CD4-positive, alpha-beta T cell treated with Interleukin-2 at 100 ng/mL for 4 hours (primary cell): ENCODE data around the gene PEX12.
"Not testable (repeated sequence)": the region's sequence is repeated elsewhere in the genome, so short reads cannot be mapped to it uniquely, and the experiment has no call there.

Source experiments
- DNase-seq: peaks from one replicate; pipeline ENCODE4 v3.0.0-alpha.2; 2020; ENCODE audit warnings: low spot score

PEX12 gene

DNA sequence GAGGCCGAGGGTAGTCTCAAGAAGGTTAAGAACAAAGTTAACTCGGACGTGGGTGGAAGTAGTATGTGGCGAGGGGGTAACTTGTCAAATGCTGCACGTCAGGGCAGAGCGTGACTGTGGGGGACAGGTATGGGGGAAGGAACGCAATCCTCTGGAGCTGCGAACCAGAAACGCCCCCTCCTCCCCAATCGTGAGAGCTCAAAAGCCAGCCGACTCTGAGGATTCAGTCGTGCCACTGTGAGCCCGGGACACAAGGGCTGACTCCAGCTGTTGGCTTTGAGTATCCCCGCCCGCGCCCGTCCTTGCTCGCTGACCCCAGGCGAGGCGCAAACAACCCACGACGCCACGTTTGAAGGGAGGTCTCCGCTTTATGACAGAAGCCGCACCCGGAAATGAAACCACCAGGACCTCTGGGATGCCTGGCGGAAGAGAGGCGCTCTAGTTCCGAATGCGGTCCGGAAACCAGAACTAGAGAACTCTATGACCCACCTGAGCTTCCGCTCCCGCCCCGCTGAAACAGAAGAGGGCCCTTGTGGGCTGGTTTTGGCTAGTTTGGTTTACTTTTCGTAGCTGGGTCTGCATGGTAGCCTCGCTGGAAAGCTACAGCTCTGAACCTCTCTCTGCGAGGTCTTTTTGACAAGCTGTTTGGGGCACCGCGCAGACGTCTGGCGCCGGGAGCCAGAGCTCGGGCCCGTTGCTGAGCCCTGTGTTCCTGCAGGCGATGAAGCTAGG is at the start of gene PEX12:
Gene PEX12 (minus strand): TSS at position 375 of the 732 bp plus-strand sequence. CDS start 550 bp downstream, outside the sequence.
- DNase-seq: peak; percentile 92

DNA sequence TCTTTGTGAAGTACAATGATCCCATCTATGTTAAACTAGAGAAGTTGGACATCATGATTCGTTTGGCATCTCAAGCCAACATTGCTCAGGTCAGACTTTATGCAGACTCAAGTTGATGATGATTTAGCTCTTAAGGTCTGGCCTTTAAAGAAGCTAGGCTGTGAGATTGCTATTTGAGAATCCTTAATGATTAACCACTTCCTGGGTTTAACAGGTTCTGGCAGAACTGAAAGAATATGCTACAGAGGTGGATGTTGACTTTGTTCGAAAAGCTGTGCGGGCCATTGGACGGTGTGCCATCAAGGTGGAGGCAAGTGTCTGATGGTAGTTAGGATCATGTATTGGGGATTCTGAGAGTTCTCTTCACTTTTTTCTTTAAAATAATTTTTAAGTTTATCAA is 49.0 kb upstream of the PEX12 start:
- no peak for DNase-seq

DNA sequence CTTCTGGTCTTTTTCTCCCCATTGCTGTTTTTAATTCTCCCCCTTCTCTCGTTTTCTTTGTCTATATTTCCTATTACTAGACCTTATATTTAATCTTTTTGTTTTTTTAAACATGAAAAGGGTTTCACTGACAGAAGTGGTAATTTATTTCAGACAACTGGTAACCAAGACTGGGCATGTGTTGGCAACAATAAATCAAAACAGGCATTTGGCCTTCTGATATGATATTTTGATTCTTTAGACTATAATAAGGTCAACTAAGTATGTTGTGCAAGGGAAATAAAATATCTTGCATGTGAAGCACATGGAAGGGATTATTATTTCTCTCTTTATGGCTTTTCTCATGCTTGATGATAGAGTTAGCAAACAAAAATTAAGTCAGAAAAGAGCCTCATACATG is 43.4 kb upstream of the PEX12 start:
- no peak for DNase-seq

DNA sequence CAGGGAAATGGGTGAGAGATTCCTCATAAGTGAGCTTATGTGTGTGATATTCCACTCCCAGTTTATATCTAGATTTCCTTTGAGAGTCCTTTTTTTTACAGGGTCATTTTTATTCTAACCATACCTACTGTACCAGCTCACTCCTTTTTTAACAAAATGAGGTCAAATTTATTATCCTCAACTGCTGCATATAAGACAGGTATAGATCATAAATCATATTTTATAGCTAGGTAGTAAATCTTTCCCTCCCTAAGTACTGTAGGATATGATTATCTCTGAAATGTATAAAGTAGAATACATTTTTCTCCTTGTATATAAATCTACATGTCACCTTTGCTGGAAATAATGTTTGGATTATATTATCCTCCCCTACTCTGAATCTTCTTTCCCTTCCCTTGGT is 40.3 kb upstream of the PEX12 start:
- no peak for DNase-seq

DNA sequence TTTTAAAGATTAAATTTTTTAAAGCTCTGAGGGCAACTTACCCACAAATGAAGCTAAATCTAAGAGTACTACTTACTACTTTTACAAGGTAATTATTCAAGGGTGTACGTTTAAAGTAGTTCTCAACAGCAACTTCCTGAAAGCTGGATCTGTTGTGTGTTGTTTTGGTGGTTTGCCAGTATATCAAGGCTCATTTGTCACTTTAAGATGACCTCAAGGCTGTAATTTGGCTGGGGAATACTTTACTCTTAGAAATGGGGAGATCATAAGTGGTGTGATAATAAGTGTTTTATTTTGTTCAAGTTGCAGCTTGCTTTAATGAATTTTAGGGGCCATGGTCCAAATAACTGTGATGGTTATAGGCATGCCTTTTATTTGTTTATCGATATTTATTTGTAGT is 39.1 kb upstream of the PEX12 start:
- no peak for DNase-seq

DNA sequence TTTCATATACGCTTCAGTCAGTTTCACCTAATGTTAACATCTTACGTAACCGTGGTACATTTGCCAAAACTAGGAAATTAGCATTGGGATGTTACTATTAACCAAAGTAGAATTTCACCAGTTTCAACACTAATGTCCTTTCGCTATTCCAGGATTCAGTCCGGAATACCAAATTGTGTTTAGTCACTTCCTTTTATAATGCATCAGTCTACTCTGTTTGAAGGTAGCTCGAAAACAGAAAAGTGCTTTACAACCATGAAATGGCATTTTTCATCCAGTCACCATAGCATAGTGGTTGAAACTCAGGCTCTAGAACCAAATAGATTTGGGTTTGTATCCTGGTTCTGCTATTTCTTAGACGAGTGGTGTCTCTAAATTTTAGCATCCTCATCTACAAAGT is 38.2 kb upstream of the PEX12 start:
- DNase-seq: no peak

DNA sequence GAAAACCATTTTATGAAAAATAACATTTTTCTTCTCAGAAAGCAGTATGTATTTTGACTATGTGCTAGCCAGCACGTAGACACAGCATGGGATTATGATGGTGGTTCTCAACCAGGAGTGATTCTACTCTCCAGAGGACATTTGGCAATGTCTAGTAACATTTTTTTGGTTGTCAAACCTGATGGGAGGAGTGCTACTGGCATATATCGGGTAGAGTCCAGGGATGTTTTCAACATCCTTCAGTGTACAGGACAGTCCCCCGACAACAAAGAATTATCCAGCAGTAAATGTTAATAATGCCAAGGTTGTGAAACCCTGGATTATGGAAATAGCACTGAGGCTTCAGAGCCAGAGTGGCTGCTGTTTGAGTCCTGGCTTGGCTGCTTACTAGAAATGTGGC is 36.4 kb upstream of the PEX12 start:
- no peak for DNase-seq

DNA sequence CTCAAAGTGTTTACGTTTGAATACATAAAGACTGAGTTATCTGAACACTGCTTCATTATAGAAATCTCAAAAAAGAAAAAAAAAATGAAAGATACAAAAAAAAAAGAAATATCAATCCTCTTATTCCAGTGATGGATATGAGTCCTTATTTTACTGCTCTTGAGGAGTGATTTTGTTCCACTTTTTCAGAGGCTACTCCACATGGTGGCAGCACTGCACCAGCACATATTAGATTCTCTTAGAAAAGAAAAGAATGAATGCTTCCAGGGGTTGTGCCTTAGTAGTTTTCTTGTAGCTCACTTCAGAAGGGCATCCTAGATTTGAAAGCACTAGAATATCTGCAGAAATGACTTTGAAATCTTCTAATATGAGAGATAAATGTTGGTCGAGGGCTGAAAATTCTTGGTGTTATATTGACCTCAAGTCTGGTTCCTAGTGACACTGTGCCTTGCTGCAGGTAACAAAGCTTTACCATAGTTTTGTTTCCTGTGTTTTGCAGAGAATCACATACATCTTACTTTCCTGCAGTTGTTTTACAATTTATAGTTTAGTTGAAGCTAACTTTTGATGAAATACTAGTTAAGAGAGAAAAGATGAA is 34.7 kb upstream of the PEX12 start:
- DNase-seq: peak; percentile 30

DNA sequence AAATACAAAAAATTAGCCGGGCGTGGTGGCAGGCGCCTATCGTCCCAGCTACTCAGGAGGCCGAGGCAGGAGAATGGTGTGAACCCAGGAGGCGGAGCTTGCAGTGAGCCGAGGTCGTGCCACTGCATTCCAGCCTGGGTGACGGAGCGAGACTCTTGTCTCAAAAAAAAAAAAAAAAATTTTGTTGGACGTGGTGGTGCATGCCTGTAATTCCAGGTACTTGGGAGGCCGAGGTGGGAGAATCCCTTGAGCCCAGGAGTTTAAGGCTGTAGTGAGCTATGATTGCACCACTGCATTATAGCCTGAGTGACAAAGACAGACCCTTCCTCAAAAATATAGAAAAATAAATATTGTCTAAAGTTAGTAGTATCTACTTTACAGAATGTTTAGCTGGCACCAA is 32.4 kb upstream of the PEX12 start:
- DNase-seq: not testable (repeated sequence)

DNA sequence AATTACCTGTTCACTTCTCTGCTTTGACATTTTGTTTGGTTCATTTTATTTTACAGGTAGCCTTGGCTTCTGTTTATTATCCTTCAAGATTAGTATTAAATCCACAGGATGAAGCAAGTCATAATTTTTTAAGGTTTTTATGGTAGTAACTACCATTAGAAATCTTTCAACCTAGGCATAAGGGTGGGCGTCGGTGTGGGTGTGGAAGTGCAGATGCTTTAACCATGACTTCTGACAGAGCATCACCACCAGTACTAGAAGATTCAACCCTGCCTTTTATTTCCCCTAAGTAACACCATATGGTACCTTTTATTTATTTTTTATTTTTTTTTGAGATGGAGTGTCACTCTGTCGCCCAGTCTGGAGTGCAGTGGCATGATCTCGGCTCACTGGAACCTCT is 31.5 kb upstream of the PEX12 start:
- no peak for DNase-seq

DNA sequence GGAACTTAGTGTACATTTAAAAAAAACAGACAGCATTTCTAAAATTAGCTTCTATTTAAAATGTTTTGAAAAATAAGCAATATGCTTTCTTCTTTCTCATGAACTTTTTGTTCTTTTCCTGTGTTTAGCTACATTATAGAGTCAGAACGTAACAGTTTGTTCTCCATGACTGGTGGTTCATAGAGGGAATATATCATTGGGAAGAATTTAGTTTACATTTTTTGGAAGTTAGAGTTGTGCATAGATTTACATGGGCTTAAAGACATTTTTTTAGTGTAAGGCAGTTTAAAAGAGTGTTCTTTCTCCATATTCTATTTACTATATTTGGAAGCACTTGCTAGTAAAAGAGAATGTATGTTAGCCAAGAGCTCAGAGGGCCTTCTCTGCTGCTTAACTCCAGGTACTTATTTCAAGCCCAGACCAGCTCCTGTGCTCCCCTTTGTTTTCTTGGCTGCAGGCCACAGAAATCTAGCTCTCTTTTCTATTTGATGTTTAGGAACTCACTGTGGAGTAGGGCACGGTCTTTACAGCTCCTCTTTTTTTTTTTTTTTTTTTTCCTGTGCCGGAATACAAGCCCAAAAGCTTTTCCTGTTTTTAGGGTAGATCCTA is 29.0 kb upstream of the PEX12 start:
- no peak for DNase-seq

DNA sequence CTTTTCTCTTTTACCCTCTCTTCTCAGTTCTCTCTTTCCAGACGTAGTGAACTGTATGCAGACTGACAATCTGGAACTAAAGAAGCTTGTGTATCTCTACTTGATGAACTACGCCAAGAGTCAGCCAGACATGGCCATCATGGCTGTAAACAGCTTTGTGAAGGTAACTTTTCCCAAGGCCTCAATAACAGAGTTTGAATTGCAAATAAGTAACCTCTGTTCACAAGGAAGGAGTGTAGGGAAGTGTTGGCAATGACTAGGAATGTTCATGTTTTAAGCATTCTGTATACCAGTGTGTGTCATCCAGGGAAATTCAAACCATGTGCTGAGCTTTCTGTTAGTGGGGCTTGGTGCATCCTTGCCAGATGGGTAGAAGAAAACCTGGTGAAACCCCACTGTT is 27.3 kb upstream of the PEX12 start:
- DNase-seq: no peak

DNA sequence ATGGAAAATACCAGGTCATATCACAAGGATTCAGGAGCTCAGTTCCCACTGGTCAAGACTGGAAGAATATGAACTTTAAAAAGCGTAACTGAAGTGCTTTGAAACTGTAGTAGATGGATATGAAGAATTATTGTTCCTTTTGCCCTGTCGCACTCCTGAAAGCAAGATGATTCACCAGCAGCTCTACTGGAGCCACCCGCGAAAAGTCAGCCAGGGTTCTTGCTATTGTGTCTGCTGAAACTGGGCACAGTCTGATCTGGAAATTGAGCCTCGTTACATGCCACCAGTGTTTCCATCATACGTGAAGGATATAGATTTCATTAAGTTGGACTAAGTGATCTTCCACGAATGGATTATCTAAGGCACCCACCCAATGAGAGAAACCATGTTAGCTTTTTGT is 25.3 kb upstream of the PEX12 start:
- no peak for DNase-seq

DNA sequence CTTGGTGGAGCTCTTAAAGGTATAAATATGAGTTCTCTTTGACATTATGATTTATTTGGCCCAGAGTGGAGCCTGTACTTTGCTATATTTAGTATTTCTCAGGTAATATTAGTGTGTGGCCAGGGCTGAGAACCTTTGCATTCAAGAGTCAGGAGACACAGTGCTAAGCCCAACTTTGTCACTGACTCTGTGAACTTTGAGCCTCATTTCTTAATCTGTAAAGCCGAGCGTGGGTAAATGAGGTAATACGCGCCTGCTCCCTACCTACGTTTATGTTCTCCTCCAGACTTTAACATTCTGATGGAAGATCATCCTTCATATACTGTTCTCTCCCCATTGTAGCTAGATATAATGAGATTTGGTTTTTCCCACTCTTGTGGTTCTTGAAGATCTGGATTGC is 19.2 kb upstream of the PEX12 start:
- DNase-seq: no peak

DNA sequence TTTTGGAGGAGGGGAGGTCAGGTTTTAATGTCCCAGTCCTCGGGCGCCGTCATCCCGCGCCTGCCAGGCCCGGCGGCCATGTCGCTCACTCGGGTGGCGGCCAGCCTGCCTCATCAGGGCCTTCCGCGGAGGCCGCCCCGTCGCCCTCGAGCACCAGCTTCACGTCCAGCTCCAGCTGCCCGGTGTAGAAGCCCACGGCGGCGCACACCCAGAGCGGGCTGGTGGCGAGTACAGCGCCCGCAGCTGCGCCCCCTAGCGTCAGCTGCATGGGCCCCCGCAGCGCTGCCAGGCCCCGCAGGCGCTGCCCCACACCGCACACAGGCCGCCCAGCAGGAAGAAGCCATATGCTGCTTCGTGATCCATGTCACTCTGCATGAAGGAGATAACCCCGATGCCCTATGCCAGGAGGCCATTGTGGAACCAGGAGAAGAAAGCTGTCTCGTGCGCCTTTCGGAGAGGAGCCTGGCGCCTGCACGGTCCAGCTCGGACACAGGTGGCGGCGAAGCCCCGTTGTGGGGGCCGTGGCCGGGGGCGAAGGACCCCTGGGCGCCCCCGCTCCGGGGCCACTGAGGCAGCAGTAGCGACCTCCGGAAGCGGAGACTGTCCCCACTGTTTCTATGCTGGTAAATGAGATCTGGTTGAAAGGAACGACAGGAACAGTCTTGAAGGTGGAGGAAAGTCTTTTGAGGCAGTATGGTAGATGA is 18.3 kb upstream of the PEX12 start:
- no peak for DNase-seq

DNA sequence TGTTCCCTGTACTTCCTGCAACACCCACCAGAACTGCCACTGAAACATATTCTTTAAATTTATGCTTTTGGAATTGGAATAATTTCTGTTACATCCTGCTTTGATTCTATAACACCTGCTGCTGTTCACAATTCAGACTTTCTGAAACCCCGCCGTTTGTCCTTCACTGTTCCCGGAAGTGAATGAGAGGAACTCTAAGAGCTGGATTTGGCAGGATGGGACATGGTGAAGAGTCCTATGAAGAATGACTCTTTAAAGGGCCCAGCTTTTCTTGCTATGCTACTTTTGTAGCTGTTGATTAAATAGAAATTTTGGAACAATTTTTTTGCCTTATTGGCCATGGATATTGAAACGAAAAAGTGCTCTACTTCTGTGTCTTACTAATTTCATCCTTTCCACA is 17.7 kb upstream of the PEX12 start:
- DNase-seq: no peak

DNA sequence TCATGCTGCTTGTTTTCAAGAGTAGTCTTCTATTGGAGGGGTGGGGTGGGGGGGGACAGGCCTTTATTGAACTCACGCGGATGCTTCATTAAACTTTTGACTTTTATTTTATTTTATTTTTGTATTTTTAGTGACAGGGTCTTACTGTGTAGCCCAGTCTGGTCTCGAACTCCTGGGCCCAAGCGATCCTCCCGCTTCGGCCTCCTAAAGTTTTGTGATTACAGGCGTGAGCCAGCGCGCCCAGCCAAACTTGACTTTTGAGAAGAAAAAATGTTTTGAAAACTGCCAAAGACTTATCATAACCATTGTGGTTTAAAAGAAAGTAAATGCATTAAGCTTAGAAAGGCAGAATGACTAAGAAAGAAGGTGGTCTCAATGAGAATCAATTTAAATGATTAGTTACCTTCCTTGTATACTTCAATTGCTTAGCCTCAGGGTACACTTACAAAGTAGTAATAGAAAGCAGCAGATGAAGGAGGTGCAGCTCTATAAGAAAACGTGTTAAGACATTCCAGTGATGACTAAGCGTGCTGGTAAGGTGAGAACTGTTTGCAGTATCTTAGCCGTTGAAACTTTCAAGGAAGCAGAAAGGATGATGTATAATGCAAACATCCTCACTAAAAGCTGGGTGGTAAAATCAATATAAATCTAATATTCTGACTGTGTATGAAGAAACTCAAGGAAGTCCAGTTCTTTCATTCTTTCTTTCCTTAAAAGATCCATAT is 10.0 kb upstream of the PEX12 start:
- peak; percentile 54 for DNase-seq

DNA sequence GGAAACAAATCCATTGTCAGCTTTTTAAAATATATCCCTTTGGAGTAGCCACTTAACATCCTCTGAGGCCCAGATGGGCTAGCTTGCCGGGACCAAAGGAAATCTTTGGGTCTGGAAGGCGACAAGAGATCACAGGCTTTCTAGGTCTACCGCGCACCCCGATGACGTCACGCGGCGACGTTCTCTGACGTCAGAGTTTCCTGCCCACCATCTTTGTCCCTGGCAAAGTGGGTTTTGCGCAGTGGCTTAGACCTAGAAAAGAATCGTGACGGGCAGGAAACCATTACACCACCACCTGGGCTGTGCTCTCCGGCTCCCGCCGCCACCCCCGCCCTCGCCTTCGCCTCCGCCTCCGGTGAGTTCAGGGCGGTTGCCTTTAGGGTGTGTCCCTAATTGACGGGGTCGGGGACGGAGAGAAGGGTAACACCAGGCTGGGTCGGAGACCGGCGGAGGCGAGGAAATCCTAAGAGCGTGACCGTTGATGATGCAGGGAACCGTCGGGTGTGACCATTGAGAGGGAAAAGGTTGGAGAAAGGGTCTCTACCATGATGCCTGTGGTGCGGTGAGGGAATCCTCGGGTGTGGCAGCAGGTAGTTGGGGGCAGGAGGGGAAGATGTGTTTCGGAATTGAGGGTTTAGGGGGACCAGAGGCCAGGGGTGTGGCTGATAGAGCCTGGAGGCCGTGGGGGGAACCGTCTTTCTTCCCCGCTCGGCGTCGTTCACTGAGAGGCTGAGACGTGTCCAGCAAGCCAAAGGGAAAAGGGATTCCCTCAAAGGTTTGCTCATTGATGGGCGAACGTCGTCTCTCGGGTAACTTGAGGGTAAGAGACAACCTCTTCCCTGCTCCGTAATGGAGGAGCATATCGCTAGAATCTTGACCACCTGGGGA is 8.9 kb upstream of the PEX12 start, which contains the start of gene AP2B1:
Gene AP2B1 (plus strand): TSS at position 249 of the 888 bp plus-strand sequence. CDS start 6,709 bp downstream, outside the sequence.
- peak; percentile 98 for DNase-seq

DNA sequence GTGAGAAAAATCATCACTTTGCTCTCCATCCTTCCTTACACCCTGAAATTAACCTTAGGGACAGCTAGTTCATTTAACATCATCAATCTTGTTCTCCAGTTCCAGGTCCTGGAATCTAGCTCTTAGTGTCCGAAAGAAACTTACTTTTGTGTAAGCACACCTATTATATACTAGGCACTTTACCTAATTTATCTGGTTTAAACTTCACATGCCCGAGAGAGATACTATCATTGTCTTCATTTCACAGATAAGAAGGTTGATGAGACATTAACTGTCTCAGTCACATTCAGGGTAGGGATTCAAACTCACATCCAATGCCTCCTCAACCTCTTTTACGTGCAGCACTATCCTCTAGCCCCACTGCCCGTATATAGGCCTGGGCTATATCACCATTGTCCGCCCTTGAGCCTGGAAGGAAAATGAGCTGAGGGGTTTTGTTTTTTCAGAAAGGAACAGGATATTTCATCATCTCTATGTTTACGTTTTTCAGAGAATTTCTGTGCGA is 8.2 kb upstream of the PEX12 start:
- DNase-seq: no peak

DNA sequence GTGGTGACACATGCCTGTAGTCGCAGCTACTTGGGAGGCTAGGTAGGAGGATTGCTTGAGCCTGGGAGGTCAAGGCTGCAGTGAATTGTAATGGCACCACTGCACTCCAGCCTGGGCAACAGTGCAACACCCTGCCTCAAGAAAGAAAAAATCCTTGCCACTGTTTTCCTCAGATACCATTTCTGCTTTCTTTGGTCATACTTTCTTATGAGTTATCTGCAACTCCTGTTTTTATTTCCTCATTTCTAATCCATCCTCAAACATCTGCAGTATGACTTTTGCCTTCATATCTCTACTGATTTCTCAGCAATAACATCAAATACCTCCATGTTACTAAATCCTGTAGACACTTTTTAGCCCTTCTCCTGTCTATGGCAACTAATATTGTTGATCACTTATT is 5.7 kb upstream of the PEX12 start:
- DNase-seq: no peak

DNA sequence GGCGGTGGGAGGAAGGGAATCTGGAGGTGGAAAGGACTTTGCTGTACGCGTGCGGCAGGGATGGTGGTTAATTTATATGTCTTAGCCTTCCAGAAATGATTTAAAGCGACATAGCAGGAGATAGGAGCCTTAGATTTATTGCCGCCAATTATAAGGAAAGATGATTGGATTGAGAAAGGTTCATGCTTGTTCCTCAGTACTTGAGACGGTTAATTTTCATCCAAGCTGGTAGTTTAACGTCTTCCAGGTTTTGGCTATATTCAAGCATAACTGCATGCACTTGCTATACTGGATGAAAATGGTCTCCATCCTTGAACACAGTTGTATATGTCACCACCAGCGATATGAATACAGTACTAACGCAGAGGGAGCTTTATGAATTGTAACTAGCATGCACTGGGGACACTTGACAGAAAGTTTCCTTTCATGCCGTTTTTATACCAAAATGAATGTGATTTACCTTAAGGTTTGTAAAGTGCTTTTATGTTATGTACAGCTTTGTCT is 610 bp upstream of the PEX12 start:
- no peak for DNase-seq
